ENCODE results near the gene NNAT. TPM values are rescaled to one million over a fixed set of nuclear protein-coding genes. Genes with fewer than 3 reads are reported as not detected.

Gene NNAT
- total and polyA plus RNA-seq, 2 of the 8 experiments (the other 6 are each of a cell fraction or from before 2014, with no cell fraction given): 66.8 to 175 TPM

- H3K4me1 ChIP-seq (replicated peaks in 1 of 4; ENCODE audit: control insufficient read depth in 3 of 4, insufficient read depth in 4 of 4, low read length in 3 of 4): no peaks in the 10 kb centered on the region; a peak in 1 of 7 replicates
- H2BK12ac ChIP-seq (ENCODE audit: low read depth, low read length): no peak overlapping the region
- no peaks in the 10 kb centered on the region for H4K20me1 ChIP-seq (replicated peaks in 1 of 2; ENCODE audit: control insufficient read depth in 1 of 2, insufficient read depth in 2 of 2, low read length in 2 of 2)
- no peak for DNase-seq (ENCODE audit: low read depth in 1 of 2, low spot score in 2 of 2)
- no peak overlapping the region for H2AK5ac ChIP-seq (ENCODE audit: low read depth, low read length)
- H2BK20ac ChIP-seq (ENCODE audit: low read length): no peak overlapping the region
- no peak overlapping the region for H4K8ac ChIP-seq (ENCODE audit: extremely low read depth, insufficient read depth, low read length)
- no peaks in the 10 kb centered on the region; the same call in 1 of the 2 replicates for H3K23me2 ChIP-seq (ENCODE audit: low read depth, low read length)
- H3K9ac ChIP-seq (replicated peaks in 1 of 4; ENCODE audit: extremely low read depth in 1 of 4, low read depth in 3 of 4, low read length in 3 of 4): no peak overlapping the region
- CTCF ChIA-PET (ENCODE audit: partially characterized antibody): no interaction called here
- no peaks in the 10 kb centered on the region for H3K36me3 ChIP-seq (ENCODE audit: control insufficient read depth in 2 of 4, insufficient read depth in 4 of 4, low read length in 3 of 4)
- peaks cover 0 to 3% (median 1%) of the 10 kb centered on the region in 4 experiments; a peak in 2 of 7 replicates for H3K27me3 ChIP-seq (replicated peaks in 1 of 4; ENCODE audit: control insufficient read depth in 3 of 4, extremely low read depth in 1 of 4, insufficient read depth in 3 of 4, low read length in 3 of 4)
- no peaks in the 10 kb centered on the region for H3K79me2 ChIP-seq (ENCODE audit: control insufficient read depth in 1 of 2, insufficient read depth in 2 of 2, low read length in 2 of 2)
- POLR2A ChIA-PET (ENCODE audit: partially characterized antibody): no interaction called here
- no peak overlapping the region for H3K4me2 ChIP-seq (ENCODE audit: insufficient read depth in 1 of 2, low read depth in 2 of 2, low read length in 2 of 2)
- no peak overlapping the region for H4K91ac ChIP-seq (replicated peaks; ENCODE audit: insufficient read length, low read length)
- H3K14ac ChIP-seq (ENCODE audit: insufficient read length): no peak overlapping the region
- H3K4ac ChIP-seq (replicated peaks; ENCODE audit: insufficient read length, low read depth, low read length): no peak overlapping the region
- 90% methylated on average over 4 of the region's 4 CpGs; no CpG with 5 or more reads in 1 of the 2 experiments for WGBS, 2 experiments (ENCODE audit: extremely low coverage in 1 of 2, insufficient coverage in 1 of 2, insufficient read length in 1 of 2, insufficient replicate concordance in 2 of 2, low coverage in 1 of 2, low lambda C conversion rate in 2 of 2, missing lambda C conversion rate in 1 of 2)
- H3K4me3 ChIP-seq (ENCODE audit: extremely low read depth in 1 of 4, insufficient read depth in 2 of 4, low read depth in 3 of 4, low read length in 4 of 4): no peak overlapping the region
- no peak overlapping the region for H2AFZ ChIP-seq (ENCODE audit: low read length)
- H3K27ac ChIP-seq (ENCODE audit: low read depth, low read length): no peak overlapping the region
- H3K79me1 ChIP-seq (ENCODE audit: low read depth, low read length): no peaks in the 10 kb centered on the region
- no peak overlapping the region for H3K56ac ChIP-seq (replicated peaks; ENCODE audit: insufficient read length, low read depth, low read length)
- H2BK15ac ChIP-seq (ENCODE audit: low read length): no peak overlapping the region
- no peak overlapping the region for H2BK120ac ChIP-seq (replicated peaks; ENCODE audit: low read depth, low read length)
- H3K23ac ChIP-seq (ENCODE audit: insufficient read length): no peak overlapping the region
- H2BK5ac ChIP-seq (ENCODE audit: low read depth, low read length): no peak overlapping the region
- H3K18ac ChIP-seq (ENCODE audit: extremely low read depth, low read length): no peak overlapping the region
- no peaks in the 10 kb centered on the region for H3K9me3 ChIP-seq (ENCODE audit: insufficient read depth in 2 of 2, low read depth in 1 of 2, low read length in 1 of 2)
- no peak overlapping the region for H4K5ac ChIP-seq (ENCODE audit: insufficient read length, low read depth, low read length)
- FAIRE-seq: no peak
- TF ChIP-seq ASH2L (IDR thresholded peaks at IDR 0.05; ENCODE audit: low read length) (no peak), TAF1 (IDR thresholded peaks at IDR 0.05; ENCODE audit: low read depth, low read length) (no peak), CTCF (IDR thresholded peaks at IDR 0.05; ENCODE audit: control extremely low read depth in 1 of 3, insufficient read depth in 1 of 3, low read depth in 1 of 3, low read length in 3 of 3) (no peak), SP2 (IDR thresholded peaks at IDR 0.05; ENCODE audit: low read length) (no peak), BRCA1 (IDR thresholded peaks at IDR 0.05; ENCODE audit: low read depth, low read length) (no peak), MAX (IDR thresholded peaks at IDR 0.05) (no peak), HDAC6 (IDR thresholded peaks at IDR 0.05; ENCODE audit: low read depth, low read length) (no peak), PHF8 (conservative IDR thresholded peaks at IDR 0.05; ENCODE audit: low read depth, low read length) (no peak), TBP (IDR thresholded peaks at IDR 0.05; ENCODE audit: low read depth, low read length) (no peak), RFX5 (IDR thresholded peaks at IDR 0.05; ENCODE audit: borderline replicate concordance, low read depth, low read length) (no peak), FOSL1 (IDR thresholded peaks at IDR 0.05; ENCODE audit: insufficient read depth, low read depth, low read length) (no peak), RXRA (IDR thresholded peaks at IDR 0.05; ENCODE audit: insufficient read depth, low read depth, low read length) (no peak)
Measured at GRCh38 chr20:37558779-37559178, 37.7 kb downstream of the NNAT start.
